Stimulated activated CD8-positive, alpha-beta memory T cell treated with anti-CD3 and anti-CD28 coated beads, Interleukin-4, amount 100 ng/mL, for 48 hours (primary cell): ENCODE data around the gene CCDC106.

Experiments
- DNase-seq: peaks from one replicate; pipeline ENCODE4 v3.0.0-alpha.2; 2020

Gene CCDC106

DNA sequence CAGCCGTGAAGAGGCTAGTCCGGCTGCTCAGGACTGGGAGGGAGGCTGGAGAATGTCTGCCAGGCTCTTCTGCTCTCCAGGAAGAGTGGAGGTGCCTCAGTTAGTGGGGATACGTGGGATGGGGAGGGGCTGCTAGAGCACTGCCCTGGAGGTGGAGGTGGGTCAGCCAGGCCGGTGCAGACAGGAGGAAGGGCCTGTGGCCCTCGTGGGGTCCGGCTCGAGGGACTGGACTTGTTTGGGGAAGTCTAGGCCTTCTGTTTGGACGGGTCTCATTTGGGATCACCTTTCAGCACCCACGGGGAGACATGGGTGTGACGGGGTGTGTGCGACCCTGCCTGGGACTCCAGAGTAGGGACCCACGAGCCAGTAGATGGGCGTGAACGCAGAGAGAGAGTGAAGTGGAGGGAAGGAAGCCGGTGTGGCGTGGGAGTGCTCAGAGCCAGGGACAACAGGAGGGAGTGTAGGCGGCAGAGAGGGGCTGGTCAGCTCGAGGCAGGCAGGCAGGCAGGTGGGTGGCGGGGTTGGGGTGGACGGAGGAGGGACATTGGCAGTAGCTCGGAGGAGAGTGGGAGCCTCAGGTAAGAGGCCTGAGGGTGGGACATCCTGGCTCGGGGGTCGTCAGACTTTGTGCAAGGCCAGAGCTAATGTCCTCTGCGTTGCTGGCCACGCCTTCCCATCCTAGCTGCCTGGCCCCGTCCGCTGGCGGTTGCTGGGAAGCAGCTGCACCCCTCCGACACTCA is 38.5 kb downstream of the CCDC106 start:
- DNase-seq: no peak

DNA sequence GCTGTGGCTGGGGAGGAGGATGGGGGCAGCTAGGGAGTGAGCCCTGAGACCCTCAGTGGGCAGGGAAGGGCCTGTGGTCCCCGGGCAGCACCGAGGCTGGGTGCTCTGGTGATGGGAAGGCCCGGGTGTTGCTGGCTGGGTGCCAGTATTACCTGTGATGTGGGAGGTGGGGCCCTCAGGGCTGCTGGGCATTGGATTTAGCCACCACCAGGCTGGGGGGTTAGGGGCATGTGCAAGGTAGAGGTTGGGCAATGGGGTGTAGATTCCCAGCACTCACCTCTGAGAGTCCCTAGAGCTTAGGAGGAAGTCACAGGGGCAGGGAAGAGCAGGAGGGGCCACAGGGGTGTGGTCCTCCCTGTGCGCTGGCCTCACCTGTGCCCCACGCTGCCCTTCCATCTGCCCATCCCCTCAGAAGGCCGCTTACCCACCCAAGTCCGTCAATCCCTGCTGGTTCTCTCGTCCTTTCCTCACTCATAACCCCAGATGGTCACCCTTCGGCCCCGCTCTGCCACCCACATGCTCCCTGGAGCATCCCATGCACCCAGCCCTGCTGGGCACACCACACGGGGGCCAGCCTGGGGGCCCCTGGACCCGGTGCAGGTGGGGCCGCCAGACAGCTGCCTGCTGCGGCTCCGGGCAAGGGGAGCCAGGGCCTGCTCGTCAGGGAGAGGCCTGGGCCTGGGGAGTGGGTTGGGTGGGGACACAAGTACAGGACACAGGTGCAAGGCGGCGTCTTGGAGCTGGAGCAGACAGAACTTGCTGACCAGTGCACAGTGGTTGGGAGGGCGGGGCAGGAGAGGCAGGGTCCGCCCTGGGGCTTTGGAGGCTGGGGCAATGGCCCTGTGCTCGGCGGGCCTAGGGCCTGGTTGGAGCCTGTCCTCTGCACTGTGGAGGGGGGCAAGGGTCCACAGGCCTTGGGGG is 39.5 kb downstream of the CCDC106 start:
- no peak for DNase-seq

DNA sequence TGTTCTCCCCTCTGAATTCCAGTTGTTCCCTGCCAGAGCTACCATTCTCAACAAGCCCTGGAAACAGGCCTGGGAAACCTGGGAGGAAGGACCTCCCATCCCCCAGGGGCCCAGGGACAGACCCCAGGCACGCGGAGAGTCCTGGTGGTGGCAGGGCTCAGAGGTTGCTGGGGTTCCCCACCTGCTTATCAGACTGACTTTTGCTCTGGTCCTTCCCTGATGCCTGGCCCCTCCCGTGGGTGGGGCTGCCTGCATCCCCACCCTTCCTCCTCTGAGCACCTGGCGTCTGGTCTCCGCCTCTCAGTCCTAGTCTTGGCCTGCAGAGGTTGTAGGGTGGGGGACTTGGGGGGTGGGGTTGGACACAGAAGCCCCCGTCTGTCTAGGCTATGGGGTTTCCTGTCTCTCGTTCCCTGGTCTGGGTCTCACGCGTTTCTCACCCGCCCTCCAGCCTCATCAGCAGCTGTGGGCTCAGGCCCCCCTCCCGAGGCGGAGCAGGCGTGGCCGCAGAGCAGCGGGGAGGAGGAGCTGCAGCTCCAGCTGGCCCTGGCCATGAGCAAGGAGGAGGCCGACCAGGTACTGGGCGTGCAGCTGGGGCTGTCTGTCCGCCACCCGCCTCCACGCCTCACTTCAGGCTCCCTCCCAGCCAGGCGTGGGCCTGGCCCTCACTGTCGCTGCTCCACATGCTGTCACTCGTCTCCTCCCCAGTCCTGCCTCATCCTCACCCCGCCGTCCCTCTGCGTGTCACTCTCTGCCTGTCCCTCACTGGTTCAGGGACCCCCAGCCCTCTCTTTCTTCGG is 40.6 kb downstream of the CCDC106 start:
- DNase-seq: no peak

DNA sequence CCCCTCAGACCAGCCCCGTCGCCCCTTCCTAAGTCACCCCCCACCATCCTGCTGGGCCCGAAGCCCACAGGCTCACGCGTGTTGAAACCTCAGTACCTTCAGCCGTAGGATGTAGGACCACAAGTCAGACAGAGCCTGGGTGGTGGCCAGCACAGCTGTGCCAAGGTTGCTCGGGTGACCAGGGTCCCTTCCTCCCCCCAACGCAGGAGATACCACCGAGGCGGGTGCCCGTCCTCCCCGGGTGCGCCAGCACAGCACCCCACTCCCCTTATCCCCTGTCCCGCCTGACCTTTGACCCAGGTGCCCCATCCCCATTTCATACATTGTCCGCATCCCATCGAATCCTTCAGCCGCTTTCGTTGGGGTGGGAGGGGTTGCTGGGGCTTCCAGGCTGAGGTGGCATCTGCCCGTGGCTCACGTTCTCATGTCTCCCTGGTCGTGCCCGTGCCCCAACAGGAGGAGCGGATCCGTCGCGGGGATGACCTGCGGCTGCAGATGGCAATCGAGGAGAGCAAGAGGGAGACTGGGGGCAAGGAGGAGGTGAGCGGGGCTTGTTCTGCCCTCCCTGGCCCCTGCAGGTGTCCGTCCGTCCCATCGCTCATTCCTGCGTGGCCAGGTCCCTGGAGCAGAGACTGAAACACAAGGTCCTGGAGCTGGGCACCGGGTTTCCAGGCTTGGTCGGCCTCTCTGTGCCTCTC is 41.5 kb downstream of the CCDC106 start:
- no peak for DNase-seq

DNA sequence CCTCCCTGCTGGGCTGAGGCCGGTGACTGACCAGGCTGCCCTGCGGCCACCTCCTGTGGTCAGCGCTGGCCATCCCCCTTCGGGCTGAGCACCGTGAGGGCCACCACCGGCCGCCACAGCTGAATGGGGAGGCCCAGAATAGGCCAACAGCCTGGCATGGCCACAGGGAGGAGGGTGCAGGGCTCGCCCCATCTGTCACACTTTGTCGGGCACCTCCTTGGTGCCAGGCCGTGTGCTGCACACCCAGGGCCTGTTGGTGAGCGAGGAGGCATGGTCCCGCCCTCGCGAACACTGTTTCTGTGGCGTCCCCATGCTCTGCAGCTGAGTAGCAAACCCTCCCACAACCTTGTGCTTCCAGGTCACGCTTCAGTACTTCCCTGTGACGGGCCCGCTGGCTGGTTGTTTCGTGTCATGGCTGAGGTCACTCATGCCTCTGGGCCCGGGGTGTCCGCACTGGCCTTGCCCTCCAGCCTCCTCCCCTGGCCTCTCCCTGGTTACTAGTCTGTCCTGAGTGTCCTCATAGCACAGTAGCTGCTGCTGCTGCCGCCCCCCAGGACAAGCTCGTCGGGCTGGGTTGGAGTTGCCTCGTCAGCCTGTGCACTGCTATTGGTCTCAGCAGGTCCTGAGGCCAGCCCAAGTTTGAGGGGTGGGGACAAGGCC is 42.2 kb downstream of the CCDC106 start:
- DNase-seq: no peak

DNA sequence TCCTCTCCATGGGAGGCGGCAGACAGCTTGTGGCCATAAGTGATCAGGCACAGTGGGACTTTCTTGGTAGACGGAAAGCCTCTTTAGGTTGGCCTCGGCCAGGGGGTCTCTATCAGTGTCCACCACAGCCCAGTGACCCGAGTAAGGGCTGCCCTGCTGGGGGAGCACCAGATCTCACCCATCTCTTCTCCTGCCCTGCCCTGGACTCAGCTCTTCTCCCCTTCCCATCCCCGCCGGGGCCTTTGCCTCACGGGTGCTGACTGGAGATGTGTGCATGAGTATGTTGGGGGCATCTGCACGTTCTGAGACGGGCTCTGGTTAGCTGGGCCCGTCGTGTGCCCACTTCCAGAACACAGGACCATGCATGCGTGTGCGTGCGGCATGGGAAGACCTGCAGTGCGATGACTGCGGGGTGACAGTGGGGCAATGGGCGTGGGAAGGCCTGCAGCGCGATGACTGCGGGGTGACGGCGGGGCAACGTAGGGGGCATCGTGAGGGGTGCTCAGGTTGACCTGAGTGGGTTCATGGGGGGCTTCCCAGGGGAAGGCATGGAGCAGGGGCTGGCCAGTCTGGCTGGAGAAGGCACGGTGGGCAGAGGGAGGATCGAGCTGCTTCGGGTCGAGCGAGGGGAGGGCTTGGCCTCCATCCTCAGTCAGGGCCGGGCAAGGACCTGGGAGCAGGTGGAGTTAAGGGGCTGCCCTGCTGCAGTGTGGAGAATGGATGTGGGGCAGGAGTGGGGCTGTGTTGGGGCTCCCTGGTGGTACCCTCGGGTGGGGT is 42.9 kb downstream of the CCDC106 start:
- DNase-seq: no peak

DNA sequence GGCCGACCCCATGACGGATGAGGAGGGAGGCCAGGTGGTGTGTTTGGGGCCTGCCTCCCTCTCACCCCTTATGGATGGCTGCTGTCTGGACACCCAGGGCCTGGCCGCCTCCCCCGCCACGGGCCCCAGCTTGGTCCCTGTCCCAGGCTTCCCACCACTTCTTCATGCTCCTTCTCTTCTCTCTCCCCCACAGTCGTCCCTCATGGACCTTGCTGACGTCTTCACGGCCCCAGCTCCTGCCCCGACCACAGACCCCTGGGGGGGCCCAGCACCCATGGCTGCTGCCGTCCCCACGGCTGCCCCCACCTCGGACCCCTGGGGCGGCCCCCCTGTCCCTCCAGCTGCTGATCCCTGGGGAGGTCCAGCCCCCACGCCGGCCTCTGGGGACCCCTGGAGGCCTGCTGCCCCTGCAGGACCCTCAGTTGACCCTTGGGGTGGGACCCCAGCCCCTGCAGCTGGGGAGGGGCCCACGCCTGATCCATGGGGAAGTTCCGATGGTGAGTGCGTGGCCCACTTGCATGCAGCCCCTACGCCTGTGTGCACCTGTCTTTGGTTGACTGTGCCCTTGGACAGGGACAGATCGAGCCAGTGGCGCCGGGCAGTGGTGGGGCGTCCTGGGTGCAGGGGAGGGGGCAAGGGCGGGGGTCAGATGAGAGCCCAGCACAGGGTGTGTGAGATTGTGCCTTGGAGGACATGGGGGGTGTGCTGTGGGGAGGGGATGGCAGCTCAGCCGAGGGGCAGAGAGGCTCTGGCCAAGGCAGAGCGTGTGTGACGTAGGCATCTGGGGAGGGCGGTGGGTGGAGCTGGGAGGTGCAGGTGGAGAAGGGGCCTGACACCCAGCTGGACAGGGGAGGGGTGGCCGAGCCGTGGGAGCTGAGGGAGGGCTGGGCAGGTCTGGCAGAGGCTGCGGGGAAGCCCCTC is 43.8 kb downstream of the CCDC106 start:
- DNase-seq: no peak

DNA sequence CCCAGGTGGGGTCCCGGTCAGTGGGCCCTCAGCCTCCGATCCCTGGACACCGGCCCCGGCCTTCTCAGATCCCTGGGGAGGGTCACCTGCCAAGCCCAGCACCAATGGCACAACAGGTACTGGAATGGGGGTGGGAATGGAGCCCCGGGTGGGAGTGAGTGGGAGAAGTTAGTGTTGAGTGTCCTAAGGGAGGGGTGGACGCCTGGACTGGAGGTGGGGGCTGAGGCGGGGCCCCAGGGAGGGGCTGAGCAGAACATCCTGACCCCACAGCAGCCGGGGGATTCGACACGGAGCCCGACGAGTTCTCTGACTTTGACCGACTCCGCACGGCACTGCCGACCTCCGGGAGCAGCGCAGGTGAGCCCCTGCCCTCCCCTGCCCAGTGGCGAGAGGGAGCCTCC is 44.7 kb downstream of the CCDC106 start:
- no peak for DNase-seq

DNA sequence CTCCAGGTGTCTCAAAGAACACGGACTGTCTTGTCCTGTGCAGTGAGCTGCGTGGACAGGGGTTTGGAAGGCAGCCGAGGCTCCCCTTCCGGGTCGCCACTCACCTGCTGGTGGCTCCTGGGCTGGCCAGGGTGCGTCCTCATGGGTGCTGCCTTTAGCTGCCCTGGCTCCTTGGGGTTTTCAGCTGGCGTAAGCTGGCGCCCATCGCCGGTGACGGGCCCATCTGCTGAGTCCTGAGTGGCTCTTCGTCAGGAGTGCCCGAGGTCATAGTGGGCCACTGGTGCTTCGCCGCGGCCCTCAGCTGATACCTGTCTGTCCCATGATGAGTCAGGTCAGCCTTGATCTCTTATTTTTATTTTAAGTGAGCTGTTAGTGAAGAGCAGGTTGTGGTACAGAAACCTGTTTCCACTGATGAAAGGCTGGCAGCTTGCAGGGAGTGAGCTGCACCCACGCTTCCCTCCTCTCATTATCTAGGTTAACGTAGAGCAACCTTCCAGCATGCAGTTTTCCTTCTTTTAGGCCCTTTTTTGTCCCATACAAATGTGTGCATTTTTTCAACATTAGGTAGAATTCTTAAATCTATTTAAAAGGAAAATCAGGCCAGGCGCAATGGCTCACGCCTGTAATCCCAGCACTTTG is 45.4 kb downstream of the CCDC106 start:
- no peak for DNase-seq

DNA sequence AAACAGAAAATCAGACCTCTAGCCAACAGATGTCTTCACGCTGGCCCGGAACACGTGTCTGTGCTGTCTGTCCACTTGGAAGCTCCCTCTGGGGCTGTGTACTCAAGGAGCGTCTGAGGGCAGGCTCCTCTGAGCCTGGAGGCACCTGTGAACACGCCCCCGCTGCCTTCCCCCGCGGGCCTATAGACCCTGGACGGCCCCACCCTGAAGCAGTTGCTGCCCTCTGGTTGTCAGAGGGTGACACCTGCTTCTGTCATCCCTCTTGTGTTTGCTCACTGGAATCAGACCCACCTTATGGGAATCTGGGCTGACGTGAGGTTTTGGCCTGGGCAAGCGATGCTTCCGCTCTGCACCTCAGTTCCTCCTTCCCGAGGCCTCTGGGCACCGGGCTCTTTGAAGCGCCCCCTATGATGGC is 46.2 kb downstream of the CCDC106 start:
- no peak for DNase-seq

DNA sequence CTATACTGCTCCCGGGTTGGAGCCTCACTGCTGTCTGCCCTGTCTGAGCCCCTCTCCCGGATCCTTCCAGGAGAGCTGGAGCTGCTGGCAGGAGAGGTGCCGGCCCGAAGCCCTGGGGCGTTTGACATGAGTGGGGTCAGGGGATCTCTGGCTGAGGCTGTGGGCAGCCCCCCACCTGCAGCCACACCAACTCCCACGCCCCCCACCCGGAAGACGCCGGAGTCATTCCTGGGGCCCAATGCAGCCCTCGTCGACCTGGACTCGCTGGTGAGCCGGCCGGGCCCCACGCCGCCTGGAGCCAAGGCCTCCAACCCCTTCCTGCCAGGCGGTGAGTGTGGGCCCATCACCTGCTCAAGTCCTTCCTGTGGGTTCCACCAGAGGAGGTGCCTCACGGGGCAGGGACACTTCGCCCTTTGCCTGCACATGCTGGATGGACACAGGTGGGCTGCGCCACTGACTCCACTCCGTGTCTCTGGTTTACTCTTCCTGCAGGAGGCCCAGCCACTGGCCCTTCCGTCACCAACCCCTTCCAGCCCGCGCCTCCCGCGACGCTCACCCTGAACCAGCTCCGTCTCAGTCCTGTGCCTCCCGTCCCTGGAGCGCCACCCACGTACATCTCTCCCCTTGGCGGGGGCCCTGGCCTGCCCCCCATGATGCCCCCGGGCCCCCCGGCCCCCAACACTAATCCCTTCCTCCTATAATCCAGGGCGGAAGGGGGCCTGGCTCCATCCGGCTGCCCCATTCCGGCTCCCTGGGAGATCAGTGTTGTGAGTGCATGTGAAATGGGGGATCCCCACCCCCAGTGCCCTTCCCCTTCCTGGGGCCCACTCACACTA is 46.9 kb downstream of the CCDC106 start:
- no peak for DNase-seq

DNA sequence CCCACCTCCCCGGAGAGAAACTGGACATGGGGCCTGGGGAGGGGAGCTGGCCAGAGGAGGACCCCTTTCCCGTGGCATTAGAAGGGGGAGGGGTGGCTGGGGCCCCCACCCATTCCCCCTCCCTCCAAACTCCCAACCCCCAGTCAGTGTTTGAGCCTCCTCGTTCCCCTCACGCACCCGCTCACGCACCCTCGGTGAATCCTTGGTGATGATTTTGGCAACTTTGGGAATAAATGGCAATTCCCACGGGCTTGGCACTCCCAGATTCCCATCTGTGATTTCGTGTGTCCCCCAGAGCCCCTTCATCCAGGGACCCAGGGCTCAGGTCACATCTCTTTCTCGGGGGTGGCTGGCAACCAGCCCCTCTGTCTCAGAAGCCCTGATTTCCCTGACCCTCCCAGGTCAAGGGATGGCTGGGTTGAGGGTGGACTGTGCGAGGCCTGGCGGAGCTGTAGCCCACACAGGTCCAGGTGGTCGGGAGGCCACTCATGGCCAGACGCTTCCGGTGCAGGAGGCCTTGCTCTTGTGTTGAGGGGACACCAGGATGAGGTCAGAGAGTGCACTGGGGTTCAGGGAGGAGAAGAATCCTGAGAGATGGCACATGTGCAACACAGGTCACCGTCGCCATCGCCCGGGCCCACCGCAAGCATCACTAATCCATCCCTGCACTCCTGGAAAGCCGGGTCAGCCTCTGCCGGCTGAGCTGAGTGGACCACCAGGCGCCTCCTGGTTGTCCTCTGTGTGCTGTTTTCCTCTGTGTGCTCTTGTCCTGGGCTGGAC is 47.7 kb downstream of the CCDC106 start:
- DNase-seq: no peak

DNA sequence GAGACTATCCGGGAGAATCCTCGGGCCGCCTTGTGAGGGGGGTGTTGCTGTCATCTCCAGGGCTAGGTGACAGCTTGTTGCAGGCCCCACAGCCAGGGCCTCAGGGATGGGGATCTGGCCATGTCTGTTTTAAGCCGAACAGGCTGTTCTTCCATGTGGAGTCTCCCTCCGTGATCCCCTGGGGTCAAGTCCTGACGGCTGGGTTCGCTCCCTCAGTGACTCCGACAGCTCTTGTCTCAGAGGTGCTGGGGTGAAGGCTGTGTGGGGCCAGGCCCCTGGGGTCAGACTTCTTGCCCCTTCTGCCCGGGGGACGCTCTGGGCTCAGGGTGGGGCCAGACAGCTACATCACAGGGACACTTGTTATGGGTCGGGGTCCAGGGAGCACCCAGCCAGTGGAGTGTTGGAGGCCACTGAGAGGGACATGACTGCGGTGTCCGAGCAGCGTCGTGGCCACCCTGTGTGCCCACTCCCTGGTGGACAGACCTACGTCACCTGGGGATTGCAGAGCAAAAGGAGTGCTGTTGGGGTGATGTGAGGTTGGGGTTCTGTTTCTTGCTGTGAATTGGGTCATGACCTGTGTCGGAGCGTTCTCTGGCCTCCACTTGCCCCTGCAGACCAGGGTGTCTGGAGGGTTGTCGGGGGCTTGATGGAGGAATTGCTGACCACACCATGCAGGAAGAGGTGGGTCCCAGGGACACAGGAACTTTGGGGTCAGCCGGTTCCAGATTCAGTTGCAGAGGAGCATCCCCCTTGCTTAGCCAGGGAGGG is 48.5 kb downstream of the CCDC106 start:
- no peak for DNase-seq

DNA sequence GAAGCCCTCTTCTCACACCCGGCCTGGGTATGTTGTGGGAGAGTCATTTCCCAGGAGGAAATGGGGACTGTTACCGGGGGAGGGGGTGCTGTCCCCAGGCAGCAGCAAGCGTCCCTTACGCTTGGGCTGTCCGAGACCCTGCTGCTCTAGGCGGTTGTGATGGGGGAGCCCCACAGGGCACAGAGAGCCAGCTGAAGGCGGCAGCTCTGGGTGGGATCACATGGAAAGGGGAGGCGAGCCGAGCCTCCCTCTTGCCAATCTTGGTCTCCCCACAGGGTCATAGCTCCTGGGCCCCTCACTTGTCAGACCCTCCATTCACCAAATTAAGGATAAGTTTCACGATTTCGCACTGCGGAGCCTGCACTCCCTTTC is 49.0 kb downstream of the CCDC106 start:
- DNase-seq: no peak

DNA sequence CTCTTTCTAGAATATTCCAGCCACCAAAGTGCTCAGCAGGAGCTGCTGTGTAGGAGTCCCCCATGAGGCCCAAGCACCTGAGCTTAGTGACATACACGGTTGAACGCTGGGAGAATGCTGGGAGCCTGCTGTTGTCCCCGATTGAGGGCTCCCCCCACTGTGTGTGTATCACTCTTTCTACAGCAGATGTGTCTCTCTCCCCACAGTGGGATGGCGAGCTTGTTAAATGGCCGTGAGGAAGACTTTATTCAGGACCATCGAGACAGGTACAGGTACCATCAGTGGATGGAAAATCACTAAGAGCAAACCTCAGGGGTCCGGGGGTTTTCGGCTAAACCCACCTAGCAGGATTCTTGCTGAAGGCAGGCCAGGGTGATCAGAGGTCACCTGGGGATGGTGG is 49.7 kb downstream of the CCDC106 start:
- DNase-seq: no peak

DNA sequence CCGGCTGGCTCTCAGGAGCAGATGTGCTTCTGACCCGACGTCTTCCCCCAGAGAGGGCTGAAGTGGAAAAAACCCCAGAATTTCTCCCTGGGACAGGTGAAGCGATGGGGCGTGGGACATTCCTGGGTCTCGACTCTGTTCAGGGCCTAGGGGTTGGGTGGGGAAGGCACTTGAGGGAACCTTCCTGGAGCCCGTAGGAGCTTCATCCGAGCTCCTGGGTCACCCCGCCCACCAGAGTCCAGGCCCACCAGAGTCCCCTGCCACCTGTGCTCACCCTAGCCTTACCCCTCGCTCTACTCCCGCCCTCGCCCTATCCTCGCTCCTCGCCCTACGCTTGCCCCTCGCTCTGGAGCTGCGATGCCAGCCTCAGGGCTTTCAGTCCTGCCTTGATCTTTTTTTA is 50.2 kb downstream of the CCDC106 start:
- DNase-seq: no peak

DNA sequence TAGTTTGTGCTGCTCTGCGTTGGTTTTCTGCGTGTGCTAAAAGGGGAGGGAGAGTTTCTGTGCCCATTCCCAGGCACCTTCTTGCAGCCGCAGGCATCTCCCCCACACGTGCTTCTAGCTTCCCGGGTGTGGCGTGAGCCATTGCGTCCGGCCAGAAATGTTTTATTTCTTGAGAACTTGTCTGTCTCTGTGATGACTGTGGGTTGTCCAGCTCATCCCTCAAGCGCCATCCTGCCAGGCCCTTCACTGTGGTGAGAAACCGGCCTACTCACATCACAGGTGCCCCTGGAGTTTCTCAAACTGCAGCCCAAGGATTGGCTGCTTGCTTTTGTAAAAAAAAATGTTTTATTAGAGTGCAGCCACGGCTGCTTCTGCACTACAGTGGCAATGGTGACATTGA is 51.2 kb downstream of the CCDC106 start:
- DNase-seq: no peak
